Kasumi-1 (cell line): ENCODE data around the gene MAP3K10.

Experiments used
- DNase-seq, 2 experiments: peaks; one replicate each; lab custom pipeline; 2025; lab: John Stamatoyannopoulos, UW

The MAP3K10 gene

DNA sequence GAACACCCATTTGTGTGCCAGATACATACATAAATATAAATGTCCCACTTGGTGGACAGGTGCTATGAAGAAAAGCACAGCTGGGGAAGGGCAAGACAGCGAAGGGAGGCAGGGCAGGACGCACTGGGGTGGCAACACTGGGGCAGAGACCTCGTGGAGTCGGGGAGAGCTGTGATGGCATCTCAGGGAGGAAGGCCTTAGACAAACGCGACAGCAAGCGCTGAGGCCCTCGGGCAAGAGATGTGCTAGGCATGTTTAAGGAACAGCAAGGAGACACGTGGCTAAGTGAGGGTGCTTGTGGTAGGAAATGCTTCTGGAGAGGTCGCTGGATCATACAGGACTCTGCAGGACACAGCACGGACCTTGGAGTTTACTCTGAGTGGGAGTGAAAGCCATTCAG lies 58.6 kb downstream of the MAP3K10 start:
- DNase-seq = no peak

DNA sequence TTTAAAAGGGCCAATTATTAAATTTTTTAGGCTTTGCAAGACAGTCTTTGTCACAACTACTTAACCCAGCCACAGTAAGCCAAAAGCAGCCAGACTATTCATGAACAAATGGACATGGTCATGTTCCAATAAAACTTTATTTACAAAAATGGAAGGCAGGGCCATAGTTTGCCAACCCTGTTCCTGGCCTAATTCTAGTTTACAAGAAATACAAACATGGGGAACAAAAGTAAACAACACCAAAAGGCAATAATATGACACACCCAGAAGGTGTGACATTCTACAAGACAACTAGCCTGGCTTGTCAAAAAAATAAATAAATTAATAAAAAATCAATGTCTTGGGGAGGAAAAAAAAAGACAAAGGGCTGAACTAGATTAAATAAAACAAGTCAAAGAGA lies 60.0 kb downstream of the MAP3K10 start:
- no peak for DNase-seq

DNA sequence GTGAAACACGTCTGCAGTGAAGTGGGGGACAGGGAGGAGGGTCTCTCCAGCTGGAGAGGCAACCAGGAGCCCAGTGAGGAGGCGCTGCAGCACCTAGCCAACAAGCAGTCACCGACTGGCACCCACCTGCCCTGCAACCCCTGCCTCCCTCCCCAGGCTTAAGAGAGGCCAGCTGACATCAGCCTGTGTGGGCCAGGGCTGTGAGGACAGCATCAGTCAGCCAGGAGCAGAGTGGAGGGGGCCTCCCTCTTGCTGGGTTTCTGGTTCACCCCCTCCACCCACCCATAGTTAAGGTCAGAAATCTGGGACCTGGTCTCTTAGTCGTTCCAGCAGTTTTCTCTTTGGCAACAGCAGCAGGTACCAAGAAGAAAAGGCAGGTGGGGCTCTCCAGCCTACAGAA lies 60.8 kb downstream of the MAP3K10 start:
- no peak for DNase-seq

GRCh38 chr19:40252395-40252794 lies 61.2 kb downstream of the MAP3K10 start:
- DNase-seq = no peak

DNA sequence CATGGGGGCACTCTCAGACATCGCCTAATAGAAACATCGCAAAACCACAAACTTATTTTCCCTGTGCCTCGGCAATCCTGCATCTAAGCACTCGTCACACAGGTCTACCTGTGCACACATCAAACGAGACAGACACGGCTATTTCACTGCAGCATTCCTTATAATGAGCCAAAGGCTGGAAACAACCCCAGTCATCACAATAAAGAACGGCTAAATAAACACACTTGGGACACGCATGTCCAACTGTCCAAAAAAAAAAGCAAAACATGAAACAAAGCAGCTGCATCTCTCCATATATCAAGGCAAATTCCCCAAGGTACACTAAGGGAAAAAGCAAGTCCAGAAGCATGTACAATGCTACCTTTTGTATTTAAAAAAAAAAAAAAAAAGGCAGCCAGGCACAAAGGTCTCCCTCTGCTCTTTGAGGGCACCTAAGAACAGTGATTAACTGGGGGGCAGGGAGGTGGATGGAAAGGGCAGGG lies 62.4 kb downstream of the MAP3K10 start:
- no peak for DNase-seq

- no peak for DNase-seq
These were observed 63.6 kb downstream of the MAP3K10 start for GRCh38 chr19:40254714-40255418.

DNA sequence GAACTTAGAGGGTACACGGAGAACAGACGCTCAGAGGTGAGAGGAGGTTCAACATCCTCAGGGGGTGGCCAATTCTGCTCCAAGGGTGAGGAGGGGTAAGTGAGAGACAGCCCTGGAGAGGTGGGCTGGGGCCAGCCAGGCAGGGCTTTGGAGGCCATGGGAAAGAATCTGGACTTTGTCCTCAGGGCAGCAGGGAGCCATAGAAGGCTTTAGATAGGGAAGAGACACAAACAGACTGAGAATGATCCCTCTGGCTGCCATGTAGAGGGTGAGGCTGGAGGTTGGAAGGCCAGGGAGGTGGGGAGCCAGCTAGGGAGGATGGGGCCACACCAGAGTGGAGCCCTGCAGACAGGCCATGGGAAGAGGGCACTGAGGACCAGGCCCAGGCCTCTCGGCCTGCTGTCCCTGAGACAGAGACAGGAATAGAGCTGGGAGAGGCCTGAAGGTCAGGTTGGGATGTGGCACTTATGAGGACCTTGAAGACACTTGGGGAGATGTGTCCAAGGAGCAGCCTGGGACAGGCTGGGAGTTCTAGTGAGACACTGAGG lies 64.5 kb downstream of the MAP3K10 start:
- DNase-seq = no peak

GRCh38 chr19:40256512-40256911 lies 65.3 kb downstream of the MAP3K10 start:
- no peak for DNase-seq

DNA sequence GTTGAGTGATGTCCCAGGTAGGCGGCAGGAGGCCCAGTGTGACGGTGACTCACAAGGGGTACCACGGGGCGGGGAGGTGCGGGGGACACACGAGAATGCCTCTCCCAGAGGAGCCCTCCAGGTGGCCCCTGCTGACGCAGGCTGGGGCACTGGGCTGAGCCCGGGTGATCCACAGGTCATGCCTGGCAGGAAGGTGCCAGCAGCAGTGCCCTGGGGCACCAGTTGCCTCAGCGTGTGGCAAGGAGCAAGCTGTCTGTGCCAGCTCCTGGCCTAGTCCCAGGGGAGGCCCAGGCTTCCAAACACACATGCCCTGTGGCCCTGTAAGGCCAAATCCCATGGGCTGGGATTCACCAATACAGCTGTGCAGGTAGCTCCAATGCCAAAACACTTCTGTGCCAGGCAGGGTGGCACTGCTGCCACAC lies 65.9 kb downstream of the MAP3K10 start:
- DNase-seq = no peak

GRCh38 chr19:40261631-40262030 lies 70.4 kb downstream of the MAP3K10 start:
- no peak for DNase-seq

GRCh38 chr19:40262422-40262821 lies 71.2 kb downstream of the MAP3K10 start:
- DNase-seq = no peak

DNA sequence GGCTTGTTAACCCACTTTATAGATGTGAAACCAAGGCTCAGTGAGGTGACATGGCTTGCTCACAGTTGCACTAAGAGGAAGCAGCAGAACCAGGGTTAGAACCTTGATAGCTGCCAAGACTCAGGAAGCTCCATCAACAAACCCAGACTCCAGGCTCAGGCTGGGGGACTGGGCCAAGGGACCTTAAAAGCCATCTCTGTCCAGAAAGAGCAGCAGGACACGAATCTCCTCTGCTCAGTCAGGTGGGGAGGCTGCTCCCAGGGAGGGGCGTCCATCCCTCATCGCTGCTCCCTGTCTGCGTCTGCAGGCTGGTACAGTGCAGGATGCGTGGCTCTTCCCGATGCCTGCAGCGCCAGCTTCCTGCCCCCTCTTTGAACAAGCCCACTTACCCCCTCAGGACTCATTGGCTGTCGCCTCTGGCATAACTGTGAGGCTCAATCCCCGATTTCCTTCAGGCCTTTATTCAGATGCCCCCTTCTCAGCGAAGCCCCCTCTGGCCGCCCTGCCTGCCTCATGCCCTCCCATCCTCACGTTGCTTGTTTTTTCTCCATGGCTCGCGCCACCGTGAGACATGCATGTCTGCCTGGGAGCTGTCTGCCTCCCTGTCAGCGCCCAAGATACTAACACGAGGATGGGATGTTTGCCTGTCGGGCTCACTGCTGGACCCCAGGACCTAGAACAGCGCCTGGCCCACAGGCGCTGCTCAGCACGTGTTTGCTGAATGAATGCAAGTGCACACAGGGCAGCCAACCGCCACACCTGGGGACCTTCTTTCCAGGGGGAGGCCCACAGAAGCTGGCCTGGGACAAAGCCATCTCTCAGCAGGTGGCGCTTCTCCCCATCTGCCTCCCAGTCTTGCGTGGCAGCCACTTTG lies 72.5 kb downstream of the MAP3K10 start:
- no peak for DNase-seq

DNA sequence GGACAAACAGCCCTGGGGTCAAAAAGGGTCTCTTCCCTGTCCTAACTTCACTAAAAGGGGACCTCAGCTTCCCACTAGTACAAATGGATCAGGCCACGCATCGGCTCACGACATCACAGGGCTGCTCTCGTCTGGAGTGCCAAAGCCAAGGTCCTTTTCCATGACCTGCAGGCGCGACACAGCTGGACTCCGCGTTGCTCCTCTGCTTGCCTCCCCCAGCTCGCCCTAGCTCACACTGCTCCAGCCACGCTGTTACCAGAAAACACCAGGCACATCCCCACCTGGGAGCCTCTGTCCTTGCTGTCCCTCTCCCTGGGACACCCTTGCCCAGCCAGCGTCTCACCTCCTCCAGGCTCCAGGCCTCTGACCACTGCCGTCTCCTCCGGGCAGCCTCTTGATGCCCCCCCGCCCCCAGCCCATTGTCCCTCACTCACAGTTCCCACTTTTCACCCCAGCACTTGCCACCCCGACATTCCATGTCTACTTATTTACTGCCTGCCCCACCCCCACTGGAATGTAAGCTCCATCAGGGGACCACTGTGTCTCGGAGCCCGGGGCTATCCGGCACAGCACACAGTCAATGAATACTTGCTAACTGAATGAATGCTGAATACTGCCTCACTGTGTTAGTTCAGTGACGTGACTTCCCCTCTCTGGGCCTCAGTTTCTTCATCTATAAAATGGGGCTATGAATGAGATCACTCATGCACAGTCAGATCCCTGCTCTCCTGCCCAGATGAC lies 73.3 kb downstream of the MAP3K10 start:
- no peak for DNase-seq
